DOHH2 (cell line): ENCODE measurements around the gene ATP8A2.
"Not testable (repeated sequence)": the region's sequence is repeated elsewhere in the genome, so short reads cannot be mapped to it uniquely, and the experiment has no call there.

Source experiments
- H3F3A ChIP-seq: fragments of 200-600 bp; sonication (generic), shearing (Covaris generic); 2 replicates; pipeline ENCODE4 v1.6.0; 2016; ENCODE audit warnings: antibody characterized with exemption, mild to moderate bottlenecking; ENCODE audit not compliant: control insufficient read depth, insufficient read depth
- H3K27ac ChIP-seq: fragments of 200-600 bp; sonication (generic); 2 replicates; pipeline ENCODE4 v1.5.1; 2014; ENCODE audit warnings: low read depth, mild to moderate bottlenecking, low read length, moderate library complexity
- H3K27me3 ChIP-seq: fragments of 200-600 bp; sonication (generic); 2 replicates; pipeline ENCODE4 v1.6.1; 2014; ENCODE audit warnings: mild to moderate bottlenecking, low read length, mixed read lengths; ENCODE audit not compliant: control insufficient read depth
- H3K36me3 ChIP-seq: fragments of 200-600 bp; sonication (generic); 2 replicates; pipeline ENCODE4 v1.6.1; 2014; ENCODE audit warnings: mild to moderate bottlenecking, low read length, moderate library complexity, mixed read lengths; ENCODE audit not compliant: control insufficient read depth
- H3K4me1 ChIP-seq: fragments of 200-600 bp; sonication (generic); 2 replicates; pipeline ENCODE4 v1.6.1; 2014; ENCODE audit warnings: mild to moderate bottlenecking, low read length, mixed read lengths; ENCODE audit not compliant: control insufficient read depth
- H3K4me2 ChIP-seq: fragments of 200-600 bp; sonication (generic); 2 replicates; pipeline ENCODE4 v1.6.0; 2014; ENCODE audit warnings: mild to moderate bottlenecking, low read length, moderate library complexity
- H3K4me3 ChIP-seq: fragments of 200-600 bp; sonication (generic); 2 replicates; pipeline ENCODE4 v1.5.1; 2014; ENCODE audit warnings: mild to moderate bottlenecking, low read length, mixed read lengths
- H3K79me2 ChIP-seq: fragments of 200-600 bp; sonication (generic); 2 replicates; pipeline ENCODE4 v1.6.1; 2014; ENCODE audit warnings: mild to moderate bottlenecking, low read length, mixed read lengths; ENCODE audit not compliant: control insufficient read depth
- H3K9me2 ChIP-seq: fragments of 200-600 bp; sonication (generic); replicated peaks from 2 replicates; pipeline ENCODE4 v1.6.1; 2014; ENCODE audit warnings: mild to moderate bottlenecking, low read length, mixed read lengths; ENCODE audit not compliant: control insufficient read depth
- H3K9me3 ChIP-seq: fragments of 200-600 bp; sonication (generic); 2 replicates; pipeline ENCODE4 v1.6.1; 2014; ENCODE audit warnings: antibody characterized with exemption, low read length, mixed read lengths; ENCODE audit not compliant: control insufficient read depth, insufficient read depth
- H4K20me1 ChIP-seq: fragments of 200-600 bp; sonication (generic); 2 replicates; pipeline ENCODE4 v1.6.0; 2014; ENCODE audit warnings: low read depth, mild to moderate bottlenecking, antibody characterized with exemption, low read length, moderate library complexity; ENCODE audit not compliant: control insufficient read depth, insufficient read depth
- EZH2phosphoT487 ChIP-seq: fragments of 200-600 bp; sonication (generic); IDR thresholded peaks from 2 replicates; pipeline ENCODE4 v1.6.1; 2017; ENCODE audit warnings: borderline replicate concordance, mild to moderate bottlenecking, antibody characterized with exemption, low read length, moderate library complexity, mixed read lengths
- TF ChIP-seq, protein P1 (sequence below): fragments of 200-600 bp; sonication (generic); IDR thresholded peaks from one replicate; pipeline ENCODE4 v1.5.1; 2014; ENCODE audit warnings: antibody characterized with exemption, mild to moderate bottlenecking, low read depth, low read length; ENCODE audit not compliant: poor library complexity, severe bottlenecking

ATP8A2 gene

DNA sequence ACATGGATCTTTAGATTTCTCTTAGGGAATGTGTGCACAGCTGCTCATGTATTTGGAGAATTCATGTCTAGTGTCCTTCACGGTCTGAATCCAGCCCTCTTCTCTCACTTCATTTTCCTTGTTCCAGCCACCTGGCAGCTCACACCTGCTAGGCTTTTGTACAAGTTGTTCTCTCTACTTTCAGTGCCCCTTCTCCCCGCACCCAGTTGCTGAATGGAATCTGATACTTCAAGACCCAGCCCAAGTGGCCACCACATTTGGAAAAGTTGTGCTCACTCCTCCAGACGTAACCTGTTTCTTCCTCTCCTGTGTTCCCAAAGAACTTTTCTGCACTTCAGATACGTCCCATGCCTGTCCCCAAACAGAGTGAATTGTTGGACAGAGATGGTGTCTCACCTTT is 444.5 kb downstream of the ATP8A2 start:
- Histone ChIP-seq H3K27ac (no peak overlapping the region), H3K4me1 (no peaks in the 10 kb centered on the region), H3K27me3 (no peaks in the 10 kb centered on the region), H3K9me3 (no peaks in the 10 kb centered on the region; the same call in 1 of the 2 replicates), H4K20me1 (no peaks in the 10 kb centered on the region), H3K4me3 (no peak overlapping the region), H3F3A (no peaks in the 10 kb centered on the region), H3K36me3 (no peaks in the 10 kb centered on the region), H3K79me2 (no peaks in the 10 kb centered on the region), H3K4me2 (no peak overlapping the region), H3K9me2 (no peaks in the 10 kb centered on the region)
- TF ChIP-seq EZH2phosphoT487: no peak
- TF ChIP-seq, protein P1, sequence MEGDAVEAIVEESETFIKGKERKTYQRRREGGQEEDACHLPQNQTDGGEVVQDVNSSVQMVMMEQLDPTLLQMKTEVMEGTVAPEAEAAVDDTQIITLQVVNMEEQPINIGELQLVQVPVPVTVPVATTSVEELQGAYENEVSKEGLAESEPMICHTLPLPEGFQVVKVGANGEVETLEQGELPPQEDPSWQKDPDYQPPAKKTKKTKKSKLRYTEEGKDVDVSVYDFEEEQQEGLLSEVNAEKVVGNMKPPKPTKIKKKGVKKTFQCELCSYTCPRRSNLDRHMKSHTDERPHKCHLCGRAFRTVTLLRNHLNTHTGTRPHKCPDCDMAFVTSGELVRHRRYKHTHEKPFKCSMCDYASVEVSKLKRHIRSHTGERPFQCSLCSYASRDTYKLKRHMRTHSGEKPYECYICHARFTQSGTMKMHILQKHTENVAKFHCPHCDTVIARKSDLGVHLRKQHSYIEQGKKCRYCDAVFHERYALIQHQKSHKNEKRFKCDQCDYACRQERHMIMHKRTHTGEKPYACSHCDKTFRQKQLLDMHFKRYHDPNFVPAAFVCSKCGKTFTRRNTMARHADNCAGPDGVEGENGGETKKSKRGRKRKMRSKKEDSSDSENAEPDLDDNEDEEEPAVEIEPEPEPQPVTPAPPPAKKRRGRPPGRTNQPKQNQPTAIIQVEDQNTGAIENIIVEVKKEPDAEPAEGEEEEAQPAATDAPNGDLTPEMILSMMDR: no peak

DNA sequence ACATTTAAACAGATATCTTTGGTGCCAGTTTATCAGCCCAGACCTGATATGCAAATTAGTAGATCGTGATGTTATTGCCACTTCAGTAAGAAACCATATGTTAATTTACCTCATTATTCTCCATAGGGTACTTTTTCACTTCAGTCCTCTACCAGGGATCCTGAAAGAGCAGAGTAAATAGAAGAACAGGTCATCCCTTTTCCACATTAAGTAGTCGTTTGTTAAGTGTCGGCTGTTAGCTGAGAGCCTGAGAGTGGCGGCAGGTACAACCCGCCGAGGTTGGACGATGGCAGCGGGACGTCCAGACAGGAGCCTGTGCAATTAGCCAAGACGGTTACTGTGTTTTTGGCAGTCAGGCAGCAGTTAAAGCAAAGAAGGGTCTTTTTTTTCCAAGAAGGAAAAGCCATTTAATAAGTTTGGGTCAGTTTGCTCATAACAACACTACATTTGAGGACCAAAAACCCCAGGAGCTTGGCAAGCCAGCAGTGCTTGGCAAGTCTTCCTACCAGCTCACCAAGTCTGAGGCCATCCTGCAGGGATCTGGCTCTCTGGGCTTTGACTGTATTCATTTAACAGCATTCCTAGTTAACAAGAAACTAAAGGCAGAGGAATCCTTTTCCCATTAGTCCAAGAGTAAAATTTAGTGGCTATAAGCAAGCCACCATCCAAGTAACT is 448.2 kb downstream of the ATP8A2 start:
- no peak for TF ChIP-seq EZH2phosphoT487
- Histone ChIP-seq H3K79me2 (no peaks in the 10 kb centered on the region), H3K4me3 (no peak overlapping the region), H3K36me3 (no peaks in the 10 kb centered on the region), H3K27me3 (peaks cover 4% of the 10 kb centered on the region), H3K9me2 (no peaks in the 10 kb centered on the region), H3K4me2 (no peak overlapping the region), H3K9me3 (no peaks in the 10 kb centered on the region), H4K20me1 (no peaks in the 10 kb centered on the region), H3K27ac (no peak overlapping the region), H3K4me1 (no peaks in the 10 kb centered on the region), H3F3A (no peaks in the 10 kb centered on the region)

DNA sequence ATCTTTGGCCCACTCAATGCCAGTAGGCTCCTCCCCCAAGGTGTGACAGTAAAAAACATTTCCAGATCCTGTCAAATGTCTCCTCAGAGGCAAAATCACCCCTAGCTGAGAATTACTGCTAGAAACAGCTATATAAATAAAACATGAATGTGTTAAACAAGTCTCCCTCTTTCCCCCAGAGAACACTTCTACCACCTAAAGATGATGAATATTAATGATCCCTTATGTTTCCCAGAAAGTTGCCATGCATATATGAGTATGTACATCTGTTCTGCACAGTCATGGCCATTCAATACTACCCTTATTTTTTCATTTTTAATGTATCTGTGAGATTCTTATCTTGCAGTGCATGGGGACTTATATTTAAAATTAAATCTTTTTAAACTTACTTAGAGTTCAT is 450.0 kb downstream of the ATP8A2 start:
- no peaks in the 10 kb centered on the region for H3F3A ChIP-seq
- H3K27ac ChIP-seq: no peak overlapping the region
- no peaks in the 10 kb centered on the region for H3K4me1 ChIP-seq
- TF ChIP-seq, protein P1: no peak
- TF ChIP-seq EZH2phosphoT487: no peak
- no peak overlapping the region for H3K4me3 ChIP-seq
- no peaks in the 10 kb centered on the region for H3K79me2 ChIP-seq
- no peaks in the 10 kb centered on the region for H3K36me3 ChIP-seq
- no peaks in the 10 kb centered on the region for H3K9me3 ChIP-seq
- H3K4me2 ChIP-seq: no peak overlapping the region
- no peaks in the 10 kb centered on the region for H4K20me1 ChIP-seq
- H3K9me2 ChIP-seq: no peaks in the 10 kb centered on the region
- H3K27me3 ChIP-seq: peaks cover 4% of the 10 kb centered on the region

DNA sequence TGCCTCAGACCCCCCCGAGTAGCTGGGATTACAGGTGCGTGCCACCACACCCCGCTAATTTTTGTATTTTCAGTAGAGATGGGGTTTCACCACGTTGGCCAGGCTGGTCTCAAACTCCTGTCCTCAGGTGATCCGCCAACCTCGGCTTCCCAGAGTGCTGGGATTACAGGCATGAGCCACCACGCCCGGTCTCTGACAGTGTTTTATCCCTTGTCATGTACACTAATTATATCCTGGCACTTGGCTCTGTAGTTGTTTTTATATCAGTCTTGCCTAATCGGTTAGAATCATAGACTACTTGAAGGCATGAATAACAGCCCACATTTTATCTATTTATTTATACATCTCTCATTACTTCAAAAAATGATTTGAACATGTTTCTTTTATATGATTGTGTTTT is 455.4 kb downstream of the ATP8A2 start:
- not testable (repeated sequence) for H4K20me1 ChIP-seq

More for the DNA sequence above, 455.4 kb downstream of the ATP8A2 start:
- not testable (repeated sequence) for H3K79me2 ChIP-seq, H3K27me3 ChIP-seq, H3K27ac ChIP-seq, H3K9me2 ChIP-seq, H3K4me3 ChIP-seq, H3K4me1 ChIP-seq, H3K9me3 ChIP-seq, H3F3A ChIP-seq, H3K4me2 ChIP-seq, H3K36me3 ChIP-seq
